Mesenchymal stem cell (in vitro differentiated cells and primary cell): Measurements from ENCODE around the gene NHLRC3. TPM values are rescaled to one million over a fixed set of nuclear protein-coding genes. Genes with fewer than 3 reads are reported as not detected.

Source experiments
- DNase-seq: peaks from one replicate; pipeline ENCODE4 v3.0.0-alpha.2; 2013
- H2AFZ ChIP-seq: one replicate; pipeline ENCODE4 v1.6.1; 2013; ENCODE audit warnings: low read depth, mild to moderate bottlenecking, control low read depth, inconsistent platforms, low read length, moderate library complexity
- H2AK5ac ChIP-seq: 2 replicates; pipeline ENCODE4 v1.6.1; 2013; ENCODE audit warnings: low read length, moderate library complexity, mild to moderate bottlenecking, inconsistent platforms; ENCODE audit not compliant: severe bottlenecking
- H2BK120ac ChIP-seq: one replicate; pipeline ENCODE4 v1.6.1; 2013; ENCODE audit warnings: low read depth, mild to moderate bottlenecking, inconsistent platforms, low read length, moderate library complexity
- H2BK12ac ChIP-seq, 2 experiments: one replicate each; pipeline ENCODE4 v1.6.1; 2013; ENCODE audit warnings: inconsistent platforms in 2 of 2, low read length in 2 of 2, mild to moderate bottlenecking in 2 of 2, moderate library complexity in 2 of 2, control low read depth in 1 of 2
- H2BK15ac ChIP-seq: one replicate; pipeline ENCODE4 v1.6.1; 2013; ENCODE audit warnings: mild to moderate bottlenecking, low read depth, inconsistent platforms; ENCODE audit not compliant: poor library complexity, severe bottlenecking
- H2BK5ac ChIP-seq: 2 replicates; pipeline ENCODE4 v1.6.1; 2013; ENCODE audit warnings: low read depth, mild to moderate bottlenecking, low read length, control low read depth, inconsistent platforms; ENCODE audit not compliant: poor library complexity, severe bottlenecking
- H3K14ac ChIP-seq, 2 experiments: one replicate each; pipeline ENCODE4 v1.6.1; 2013; ENCODE audit warnings: inconsistent platforms in 2 of 2, low read length in 2 of 2, control low read depth in 1 of 2, mild to moderate bottlenecking in 1 of 2, moderate library complexity in 1 of 2
- H3K18ac ChIP-seq, 2 experiments: one replicate each; pipeline ENCODE4 v1.6.1; 2013; ENCODE audit warnings: inconsistent platforms in 2 of 2, low read length in 2 of 2, control low read depth in 1 of 2, low read depth in 1 of 2, mild to moderate bottlenecking in 1 of 2
- H3K23ac ChIP-seq, 2 experiments: one replicate each; pipeline ENCODE4 v1.6.1; 2013; ENCODE audit warnings: inconsistent platforms in 2 of 2, low read length in 2 of 2, mild to moderate bottlenecking in 2 of 2, moderate library complexity in 2 of 2, control low read depth in 1 of 2
- H3K27ac ChIP-seq: 2 replicates; pipeline ENCODE4 v1.5.1; 2013; ENCODE audit warnings: mild to moderate bottlenecking, moderate library complexity, low read length, control low read depth, inconsistent platforms; ENCODE audit not compliant: poor library complexity, severe bottlenecking
- H3K27me3 ChIP-seq, 2 experiments: 2 replicates each; pipeline versions ENCODE4 v1.6.1 to v1.7.0; 2013; ENCODE audit warnings: low read length in 2 of 2, mild to moderate bottlenecking in 2 of 2, moderate library complexity in 2 of 2, control low read depth in 1 of 2, inconsistent platforms in 1 of 2; ENCODE audit not compliant: control insufficient read depth in 1 of 2, insufficient read depth in 1 of 2
- H3K36me3 ChIP-seq, 2 experiments: 2 replicates each; pipeline versions ENCODE4 v1.6.1 to v1.7.0; 2013; ENCODE audit warnings: low read length in 2 of 2, control low read depth in 1 of 2, inconsistent platforms in 1 of 2, low read depth in 1 of 2, mild to moderate bottlenecking in 1 of 2; ENCODE audit not compliant: insufficient read depth in 2 of 2, control insufficient read depth in 1 of 2
- H3K4ac ChIP-seq, 2 experiments: one replicate each; pipeline ENCODE4 v1.6.1; 2013; ENCODE audit warnings: inconsistent platforms in 2 of 2, low read length in 2 of 2, mild to moderate bottlenecking in 2 of 2, moderate library complexity in 2 of 2, control low read depth in 1 of 2, low read depth in 1 of 2
- H3K4me1 ChIP-seq: 2 replicates; pipeline ENCODE4 v1.6.1; 2013; ENCODE audit warnings: low read depth, low read length, control low read depth; ENCODE audit not compliant: control insufficient read depth, insufficient read depth
- H3K4me2 ChIP-seq: 2 replicates; pipeline ENCODE4 v1.6.1; 2013; ENCODE audit warnings: low read length, mild to moderate bottlenecking, inconsistent platforms; ENCODE audit not compliant: poor library complexity, severe bottlenecking
- H3K4me3 ChIP-seq, 2 experiments: 2 replicates each; pipeline versions ENCODE4 v1.5.1 to v1.7.0; 2013; ENCODE audit warnings: low read length in 2 of 2, mild to moderate bottlenecking in 2 of 2, control low read depth in 1 of 2, low read depth in 1 of 2; ENCODE audit not compliant: insufficient read depth in 1 of 2
- H3K79me1 ChIP-seq: replicated peaks from 2 replicates; pipeline ENCODE4 v1.6.1; 2013; ENCODE audit warnings: mild to moderate bottlenecking, control low read depth, low read length, inconsistent platforms; ENCODE audit not compliant: poor library complexity, severe bottlenecking
- H3K9ac ChIP-seq: 2 replicates; pipeline ENCODE4 v1.7.0; 2013; ENCODE audit warnings: mild to moderate bottlenecking, low read length, moderate library complexity
- H3K9me3 ChIP-seq: 2 replicates; pipeline ENCODE4 v1.7.0; 2013; ENCODE audit warnings: mild to moderate bottlenecking, low read length; ENCODE audit not compliant: control insufficient read depth
- H4K8ac ChIP-seq: one replicate; pipeline ENCODE4 v1.6.1; 2013; ENCODE audit warnings: inconsistent platforms, mild to moderate bottlenecking, low read length, moderate library complexity
- H4K91ac ChIP-seq: one replicate; pipeline ENCODE4 v1.6.1; 2013; ENCODE audit warnings: mild to moderate bottlenecking, low read length, inconsistent platforms
- WGBS: methylation state at CpG from one replicate; pipeline ENCODE4 v1.1.7; 2013; ENCODE audit warnings: mixed read lengths; 5-methylcytosine and 5-hydroxymethylcytosine counted together
- polyA plus RNA-seq, 2 experiments: library from polyadenylated mRNA; stranded (reverse); fragments of 200-250 nt; gene quantifications; one replicate each; pipeline ENCODE4 v1.2.3, GENCODE V29; 2013

Gene NHLRC3
- polyA plus RNA-seq (2013, experiment 1 of 2): 11.7 TPM
- polyA plus RNA-seq (2013, experiment 2 of 2): 11.3 TPM

- H2BK5ac ChIP-seq: peak within 1 kb of the TSS; percentile 14
- peak within 1 kb of the TSS; percentile 83 for H4K91ac ChIP-seq
- H3K9me3 ChIP-seq: no peaks in the 10 kb centered on the region
- WGBS: under 1% methylated on average over 33 of the region's 41 CpGs
- peak within 1 kb of the TSS; percentile 93 for H4K8ac ChIP-seq
- H3K79me1 ChIP-seq: peaks cover 7% of the 10 kb centered on the region
- H3K4me1 ChIP-seq: peaks cover 2% of the 10 kb centered on the region
- peak within 1 kb of the TSS; percentile 80 for H2BK15ac ChIP-seq
- H3K14ac ChIP-seq: peak within 1 kb of the TSS; percentile 57
- peak within 1 kb of the TSS; percentile 96 to 98 for H3K4me3 ChIP-seq
- peak within 1 kb of the TSS; percentile 57 to 91 for H3K4ac ChIP-seq
- DNase-seq: peak; percentile 89
- H3K23ac ChIP-seq: peak within 1 kb of the TSS in 1 of 2 experiments; percentile 93
- peaks cover 0 to 4% of the 10 kb centered on the region in 2 experiments for H3K36me3 ChIP-seq
- H2AK5ac ChIP-seq: no peak within 1 kb of the TSS
- no peaks in the 10 kb centered on the region for H3K27me3 ChIP-seq
- peak within 1 kb of the TSS; percentile 61 for H3K4me2 ChIP-seq
- H2AFZ ChIP-seq: peak within 1 kb of the TSS; percentile 97
- H3K9ac ChIP-seq: peak within 1 kb of the TSS; percentile 92
- H3K18ac ChIP-seq: peak within 1 kb of the TSS; percentile 75 to 89
- H2BK12ac ChIP-seq: peak within 1 kb of the TSS in 1 of 2 experiments; percentile 78
- peak within 1 kb of the TSS; percentile 82 for H2BK120ac ChIP-seq
- H3K27ac ChIP-seq: peak within 1 kb of the TSS; percentile 76
Observed at GRCh38 chr13:39037880-39038568, at the start of gene NHLRC3, which contains the start of gene PROSER1. Gene NHLRC3 (plus strand): TSS chr13:39038456. CDS start chr13:39038640, 184 bp downstream. Gene PROSER1 (minus strand): TSS chr13:39038089. CDS start chr13:39037242, 847 bp downstream.

- Histone ChIP-seq H3K9ac (no peak within 1 kb of the TSS), H2BK15ac (no peak within 1 kb of the TSS), H2AK5ac (no peak within 1 kb of the TSS)
Observed at GRCh38 chr13:38990693-38991092, 47.6 kb upstream of the NHLRC3 start, which contains the start of gene STOML3. Gene STOML3 (minus strand): TSS chr13:38990831. CDS start chr13:38990721, 110 bp downstream.

GRCh38 chr13:38993381-38993780, 44.9 kb upstream of the NHLRC3 start:
- H3K27ac ChIP-seq: no peak overlapping the region
- H3K27me3 ChIP-seq: no peaks in the 10 kb centered on the region
- no peak overlapping the region for H4K91ac ChIP-seq
- 79% methylated on average over 4 of the region's 4 CpGs for WGBS
- no peaks in the 10 kb centered on the region for H3K36me3 ChIP-seq
- DNase-seq: no peak
- no peak overlapping the region for H3K23ac ChIP-seq
- no peak overlapping the region for H3K4ac ChIP-seq
- H4K8ac ChIP-seq: no peak overlapping the region
- H3K18ac ChIP-seq: no peak overlapping the region
- H3K4me3 ChIP-seq: no peak overlapping the region
- no peaks in the 10 kb centered on the region for H3K4me1 ChIP-seq
- H2BK120ac ChIP-seq: no peak overlapping the region
- H2BK12ac ChIP-seq: no peak overlapping the region
- H3K79me1 ChIP-seq: no peaks in the 10 kb centered on the region
- no peaks in the 10 kb centered on the region for H3K9me3 ChIP-seq
- H3K14ac ChIP-seq: no peak overlapping the region
- H2AFZ ChIP-seq: no peak overlapping the region
- H2BK5ac ChIP-seq: no peak overlapping the region
- H3K9ac ChIP-seq: no peak overlapping the region
- H2BK15ac ChIP-seq: no peak overlapping the region
- no peak overlapping the region for H2AK5ac ChIP-seq
- no peak overlapping the region for H3K4me2 ChIP-seq

More at GRCh38 chr13:38990693-38991092, 47.6 kb upstream of the NHLRC3 start, which contains the start of gene STOML3:
- no peak for DNase-seq
- no peak within 1 kb of the TSS for H4K8ac ChIP-seq
- no peak within 1 kb of the TSS for H4K91ac ChIP-seq
- no peaks in the 10 kb centered on the region for H3K79me1 ChIP-seq
- H3K14ac ChIP-seq: no peak within 1 kb of the TSS
- H3K18ac ChIP-seq: no peak within 1 kb of the TSS
- no peaks in the 10 kb centered on the region for H3K9me3 ChIP-seq
- H3K36me3 ChIP-seq: no peaks in the 10 kb centered on the region
- no peak within 1 kb of the TSS for H3K4me3 ChIP-seq
- no peak within 1 kb of the TSS for H3K4ac ChIP-seq
- no peak within 1 kb of the TSS for H3K27ac ChIP-seq
- H2AFZ ChIP-seq: no peak within 1 kb of the TSS
- no peak within 1 kb of the TSS for H2BK5ac ChIP-seq
- H2BK12ac ChIP-seq: no peak within 1 kb of the TSS
- no peaks in the 10 kb centered on the region for H3K27me3 ChIP-seq
- H3K4me2 ChIP-seq: no peak within 1 kb of the TSS
- no peak within 1 kb of the TSS for H2BK120ac ChIP-seq
- H3K4me1 ChIP-seq: no peaks in the 10 kb centered on the region
- no peak within 1 kb of the TSS for H3K23ac ChIP-seq

- H3K18ac ChIP-seq: no peak overlapping the region
- no peak overlapping the region for H4K91ac ChIP-seq
- no peak overlapping the region for H2AFZ ChIP-seq
- no peak overlapping the region for H3K4ac ChIP-seq
- H2BK120ac ChIP-seq: no peak overlapping the region
- H3K4me2 ChIP-seq: no peak overlapping the region
- DNase-seq: no peak
- no peak overlapping the region for H4K8ac ChIP-seq
- H2AK5ac ChIP-seq: no peak overlapping the region
- no peak overlapping the region for H3K14ac ChIP-seq
- H3K4me3 ChIP-seq: no peak overlapping the region
- H3K79me1 ChIP-seq: no peaks in the 10 kb centered on the region
- H2BK15ac ChIP-seq: no peak overlapping the region
- H3K9me3 ChIP-seq: no peaks in the 10 kb centered on the region
- H3K4me1 ChIP-seq: no peaks in the 10 kb centered on the region
- WGBS: 84% methylated on average over 3 of the region's 3 CpGs
- no peak overlapping the region for H2BK12ac ChIP-seq
- H3K27me3 ChIP-seq: no peaks in the 10 kb centered on the region
- H3K23ac ChIP-seq: no peak overlapping the region
- no peak overlapping the region for H3K27ac ChIP-seq
- H3K36me3 ChIP-seq: no peaks in the 10 kb centered on the region
- no peak overlapping the region for H3K9ac ChIP-seq
- no peak overlapping the region for H2BK5ac ChIP-seq
Observed at GRCh38 chr13:38998739-38999138, 39.5 kb upstream of the NHLRC3 start.
